ENCODE data around the gene PLTP. TPM values are rescaled to one million over a fixed set of nuclear protein-coding genes. Genes with fewer than 3 reads are reported as not detected.

The PLTP gene
- total and polyA plus RNA-seq, 2 of the 13 experiments (the other 11 are each of a cell fraction or from before 2014, with no cell fraction given): 16.9 to 28.6 TPM

GRCh38 chr20:45909336-45909808 lies 2.6 kb downstream of the PLTP start (continued):
- TF ChIP-seq KIAA2018 (CRISPR knock-in tag; IDR thresholded peaks at IDR 0.05; ENCODE audit: borderline replicate concordance): no peak
- TF ChIP-seq JDP2 (CRISPR knock-in tag; IDR thresholded peaks at IDR 0.05; ENCODE audit: borderline replicate concordance): no peak
- no peak for TF ChIP-seq AGO1 (IDR thresholded peaks at IDR 0.05; ENCODE audit: low read depth, low read length, poor library complexity, severe bottlenecking)
- TF ChIP-seq ZNF205 (CRISPR knock-in tag; IDR thresholded peaks at IDR 0.05): no peak
- TF ChIP-seq ZNF275 (CRISPR knock-in tag; IDR thresholded peaks at IDR 0.05; ENCODE audit: borderline replicate concordance): no peak
- peak; percentile 98 for TF ChIP-seq ZMYM3 (CRISPR knock-in tag; IDR thresholded peaks at IDR 0.05)
- 0 out of 2 replicates have a peak, but pooled peaks have one; percentile 46 for TF ChIP-seq ZNF296 (CRISPR knock-in tag; conservative IDR thresholded peaks at IDR 0.05)
- no peak for TF ChIP-seq ZNF317 (CRISPR knock-in tag; IDR thresholded peaks at IDR 0.05)
- peak; percentile 61; the same call in 1 of the 2 replicates for TF ChIP-seq CAMTA2 (CRISPR knock-in tag; IDR thresholded peaks at IDR 0.05; ENCODE audit: borderline replicate concordance)
- no peak for TF ChIP-seq ZNF282 (IDR thresholded peaks at IDR 0.05; ENCODE audit: partially characterized antibody)
- no peak for TF ChIP-seq LCORL (IDR thresholded peaks at IDR 0.05)
- no peak for TF ChIP-seq LCORL (CRISPR knock-in tag; IDR thresholded peaks at IDR 0.05)
- TF ChIP-seq ZNF614 (CRISPR knock-in tag; IDR thresholded peaks at IDR 0.05; ENCODE audit: borderline replicate concordance): peak; percentile 6; the same call in 1 of the 2 replicates
- TF ChIP-seq TMF1 (CRISPR knock-in tag; IDR thresholded peaks at IDR 0.05; ENCODE audit: low read depth): no peak
- TF ChIP-seq RXRA (CRISPR knock-in tag; IDR thresholded peaks at IDR 0.05): no peak; the same call in 1 of the 2 replicates
- no peak for TF ChIP-seq NFAT5 (CRISPR knock-in tag; IDR thresholded peaks at IDR 0.05)

All from HepG2 (cell line).